Stimulated activated CD8-positive, alpha-beta memory T cell treated with anti-CD3 and anti-CD28 coated beads, Interleukin-15, amount 100 ng/mL, for 48 hours (primary cell): ENCODE results near the gene FADS1.

Source experiments
- DNase-seq, 2 donors: peaks; one replicate each; pipeline ENCODE4 v3.0.0-alpha.2; 2020; ENCODE audit warnings: low read depth in 2 of 2

FADS1 gene

GRCh38 chr11:61846362-61847020, 29.7 kb upstream of the FADS1 start:
- DNase-seq, result no peak

GRCh38 chr11:61844909-61845565, 28.2 kb upstream of the FADS1 start:
- DNase-seq, result no peak

- no peak for DNase-seq
These were observed 25.7 kb upstream of the FADS1 start for GRCh38 chr11:61842528-61842820.

DNA sequence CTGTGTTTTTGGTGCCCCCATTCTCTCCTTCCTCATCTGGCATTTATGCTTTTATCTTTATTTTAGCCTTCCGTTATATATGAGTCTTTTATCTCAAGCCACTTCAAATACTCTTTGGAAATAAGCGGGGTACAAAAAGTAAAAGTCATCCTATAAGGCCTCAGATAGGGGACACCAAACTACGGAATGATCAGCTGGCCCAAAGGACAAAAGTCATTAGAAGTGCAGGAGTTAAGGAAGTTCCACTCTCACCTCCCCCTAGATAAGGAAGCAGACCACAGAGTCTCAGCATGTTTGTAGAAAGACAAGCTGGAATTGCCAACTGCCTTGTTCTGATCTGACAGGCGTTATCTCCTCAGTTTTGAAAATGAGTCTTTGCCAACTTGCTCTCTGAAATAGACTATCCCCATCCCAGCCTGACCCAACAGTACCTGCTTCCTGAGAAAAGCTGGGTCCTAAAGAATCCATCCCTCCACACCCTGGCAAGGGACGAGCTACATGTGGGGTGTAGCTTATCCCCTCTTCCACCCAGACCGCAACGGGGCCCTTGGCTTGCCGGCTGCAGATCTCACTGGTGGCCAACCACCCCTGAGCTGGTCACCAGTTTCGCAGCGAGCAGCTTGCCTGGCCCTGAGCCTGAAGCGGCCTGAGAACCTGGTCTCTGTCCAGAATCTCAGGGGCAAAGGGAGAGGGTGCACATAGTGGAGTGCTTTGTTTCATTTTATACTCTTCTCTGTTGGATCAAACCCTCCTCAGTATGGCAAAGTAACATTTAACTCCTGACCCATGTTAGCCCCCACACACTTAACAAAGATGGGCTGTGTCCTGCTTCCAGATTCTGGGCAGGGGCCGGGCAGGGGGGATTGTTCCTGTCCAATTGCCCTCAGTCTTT, 25.1 kb upstream of the FADS1 start:
- no peak for DNase-seq

GRCh38 chr11:61840371-61840770, 23.6 kb upstream of the FADS1 start:
- no peak for DNase-seq

GRCh38 chr11:61839742-61840141, 22.9 kb upstream of the FADS1 start:
- no peak for DNase-seq

DNA sequence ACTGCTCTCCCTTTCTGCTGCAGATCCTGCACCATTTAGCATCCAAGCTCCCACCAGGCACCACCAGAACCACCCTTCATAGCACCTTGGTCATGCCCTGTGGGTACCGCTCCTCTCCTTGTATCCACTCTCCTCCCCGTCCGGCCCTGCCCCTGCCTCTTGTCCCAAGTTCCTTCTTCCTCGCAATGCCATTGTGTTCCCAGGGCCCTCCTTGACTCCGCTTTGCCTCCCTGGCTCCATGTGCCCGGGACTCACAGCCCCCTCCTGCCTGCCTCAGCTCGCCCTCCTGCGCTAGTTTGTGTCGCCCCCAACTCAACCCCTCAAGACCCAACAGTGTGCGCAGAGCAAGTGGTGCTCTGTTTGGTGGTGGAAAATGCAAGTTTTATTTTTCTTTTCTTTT, 22.1 kb upstream of the FADS1 start:
- DNase-seq, result no peak

DNA sequence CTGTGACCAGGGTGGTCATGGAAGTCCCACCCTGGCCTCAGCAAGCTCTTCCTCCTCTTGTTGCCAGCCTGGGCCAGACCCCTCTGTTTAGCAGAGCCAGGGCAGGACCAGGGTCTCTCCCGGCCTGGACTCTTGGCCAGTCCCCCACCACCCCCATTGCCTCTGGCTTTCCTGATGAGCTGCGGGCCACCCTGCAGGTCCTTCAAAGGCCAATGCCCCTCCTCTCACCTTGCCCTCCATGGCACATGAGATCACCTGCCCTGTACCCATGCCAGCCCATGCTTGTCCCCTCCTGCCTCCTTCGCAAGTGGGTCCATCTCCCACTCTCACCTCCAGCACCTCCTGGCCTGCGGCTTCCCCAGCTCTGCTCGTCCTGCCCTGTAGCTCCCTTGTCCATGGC, 21.7 kb upstream of the FADS1 start:
- no peak for DNase-seq

GRCh38 chr11:61837411-61838005, 20.7 kb upstream of the FADS1 start:
- DNase-seq, result no peak

DNA sequence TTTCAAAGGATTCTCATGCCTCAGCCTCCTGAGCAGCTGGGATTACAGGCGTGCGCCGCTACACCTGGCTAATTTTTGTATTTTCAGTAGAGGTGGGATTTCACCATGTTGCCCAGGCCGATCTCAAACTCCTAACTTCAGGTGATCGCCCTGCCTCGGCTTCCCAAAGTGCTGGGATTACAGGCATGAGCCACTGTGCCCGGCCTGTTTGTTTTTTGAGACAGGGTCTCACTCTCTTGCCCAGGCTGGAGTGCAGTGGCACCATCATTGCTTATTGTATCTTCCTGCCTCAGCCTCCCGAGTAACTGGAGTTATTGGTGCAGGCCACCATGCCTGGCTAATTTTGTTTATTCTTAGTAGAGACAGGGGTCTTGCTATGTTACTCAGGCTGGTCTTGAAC, 19.4 kb upstream of the FADS1 start:
- no peak for DNase-seq

DNA sequence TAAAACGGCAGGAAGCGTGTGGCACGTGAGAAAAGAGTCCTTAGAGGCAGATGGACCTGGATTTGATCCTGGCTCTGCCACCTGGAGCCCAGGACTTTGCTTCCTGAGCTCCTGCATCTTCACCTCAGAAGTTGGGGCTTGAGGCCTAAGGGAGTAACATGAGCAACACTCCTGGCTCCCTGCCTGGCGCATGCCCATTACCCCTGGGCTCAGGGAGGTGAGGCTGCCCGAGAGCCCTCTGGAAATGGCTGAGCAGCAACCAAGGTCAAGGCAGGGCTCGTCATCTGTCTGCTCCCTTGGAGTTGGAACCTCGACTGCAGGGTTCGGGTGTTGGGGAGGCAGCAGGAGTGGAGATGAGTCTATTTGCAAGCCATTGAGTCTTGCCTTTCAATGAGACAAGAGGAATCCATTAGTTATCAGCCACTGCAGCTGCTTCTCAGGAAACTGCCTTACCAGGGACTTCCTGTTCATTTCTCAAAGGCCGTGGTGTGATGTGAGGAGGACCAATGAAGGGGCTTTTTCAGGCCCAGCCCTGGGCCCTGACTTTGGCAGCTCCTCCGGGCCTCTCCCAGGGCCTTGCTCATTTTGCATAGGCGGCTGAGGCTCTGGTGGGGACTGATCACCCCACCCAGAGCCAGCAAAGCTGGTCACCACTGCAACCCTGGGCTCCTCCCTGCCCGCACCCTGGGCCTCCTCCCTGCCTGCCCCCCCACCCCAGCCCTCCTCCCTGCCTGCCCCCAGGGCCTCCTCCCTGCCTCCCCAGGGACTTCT, 17.7 kb upstream of the FADS1 start:
- DNase-seq, result peak in 1 of 2 donors; percentile 52

- DNase-seq, result no peak
These were observed 17.1 kb upstream of the FADS1 start for GRCh38 chr11:61833926-61834277.

- DNase-seq, result no peak
These were observed 16.7 kb upstream of the FADS1 start for GRCh38 chr11:61833471-61833870.

GRCh38 chr11:61832754-61833153, 16.0 kb upstream of the FADS1 start:
- no peak for DNase-seq

DNA sequence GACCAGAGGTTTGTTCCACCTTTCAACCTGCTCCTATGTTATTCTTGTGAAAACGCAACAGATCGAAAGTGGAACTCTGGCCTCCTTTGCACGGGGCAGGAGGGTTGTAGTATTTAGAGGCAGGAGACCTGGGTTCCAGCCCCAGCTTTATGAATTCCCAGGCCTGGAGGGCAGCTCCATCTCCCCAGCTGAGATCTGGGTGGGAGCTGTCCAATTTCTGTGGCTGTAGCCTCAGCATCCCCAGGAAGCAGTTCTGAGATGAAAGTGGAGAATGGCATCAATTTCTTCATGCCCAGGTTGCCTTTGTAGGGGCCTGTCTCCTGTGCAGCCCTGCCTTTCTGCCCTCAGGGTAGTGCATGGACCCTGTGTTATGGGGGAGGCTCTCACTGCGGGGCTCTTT, 15.4 kb upstream of the FADS1 start:
- DNase-seq, result no peak

DNA sequence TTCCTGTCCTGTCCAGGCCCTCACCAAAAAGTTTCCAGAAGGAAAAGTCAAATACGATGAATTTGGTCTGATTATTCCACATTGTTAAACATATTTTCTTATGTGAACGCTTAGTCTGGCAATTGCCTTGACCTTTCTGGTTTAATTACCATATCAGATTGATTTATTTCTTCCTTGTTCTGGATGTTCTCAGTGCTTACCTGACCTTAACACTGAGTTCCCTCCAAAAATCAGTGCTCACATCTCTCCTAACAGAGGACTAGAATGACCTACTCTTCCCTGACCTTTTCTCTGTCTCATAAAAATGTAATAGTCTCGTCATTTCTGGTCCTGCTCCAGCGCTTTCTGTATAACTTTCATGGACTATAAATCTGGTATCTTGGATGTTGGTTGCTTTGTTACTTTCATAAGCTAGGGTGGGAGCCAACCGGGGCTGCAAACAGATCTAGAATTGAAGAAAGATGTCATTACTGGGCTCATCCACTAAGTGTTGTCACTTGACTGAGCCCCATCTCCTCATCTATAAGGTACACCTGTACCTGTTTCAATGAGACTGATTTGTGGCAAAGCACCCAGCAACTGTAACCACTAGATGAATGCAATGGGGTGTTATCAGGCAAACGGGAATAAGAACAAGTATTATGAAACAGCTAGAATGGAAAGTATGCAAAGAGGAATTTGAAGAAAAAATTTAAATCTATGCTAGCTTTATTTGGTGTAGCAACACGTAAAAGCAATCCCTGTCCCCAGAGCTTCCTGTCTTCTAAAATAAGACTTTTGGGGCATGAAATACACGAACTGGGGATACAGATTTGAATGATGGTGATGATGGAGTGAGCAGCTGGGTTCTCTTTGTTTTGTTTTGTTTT, 13.7 kb upstream of the FADS1 start:
- no peak for DNase-seq

DNA sequence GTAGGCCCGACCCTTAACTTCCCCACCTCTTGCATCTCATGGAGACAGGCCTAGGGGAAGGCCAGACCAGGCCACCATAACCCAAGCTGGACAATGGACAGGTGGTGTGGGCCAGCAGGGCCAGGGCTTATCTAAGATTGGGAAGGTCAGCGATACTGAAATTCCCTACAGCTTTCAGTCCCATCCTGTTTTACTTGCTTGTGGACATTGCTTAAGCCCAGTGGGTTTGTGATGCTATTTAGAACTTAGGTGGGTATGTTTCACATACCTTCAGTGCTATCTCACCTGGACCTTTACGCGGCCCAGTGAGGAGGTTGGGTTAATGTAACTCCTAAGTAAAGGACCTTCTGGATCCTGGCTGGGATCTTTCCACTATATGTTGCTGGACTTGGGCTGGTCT, 13.0 kb upstream of the FADS1 start:
- no peak for DNase-seq

GRCh38 chr11:61828629-61829407, 12.0 kb upstream of the FADS1 start:
- DNase-seq, result peak in 1 of 2 donors; percentile 14

GRCh38 chr11:61828379-61828628, 11.5 kb upstream of the FADS1 start:
- DNase-seq, result no peak

DNA sequence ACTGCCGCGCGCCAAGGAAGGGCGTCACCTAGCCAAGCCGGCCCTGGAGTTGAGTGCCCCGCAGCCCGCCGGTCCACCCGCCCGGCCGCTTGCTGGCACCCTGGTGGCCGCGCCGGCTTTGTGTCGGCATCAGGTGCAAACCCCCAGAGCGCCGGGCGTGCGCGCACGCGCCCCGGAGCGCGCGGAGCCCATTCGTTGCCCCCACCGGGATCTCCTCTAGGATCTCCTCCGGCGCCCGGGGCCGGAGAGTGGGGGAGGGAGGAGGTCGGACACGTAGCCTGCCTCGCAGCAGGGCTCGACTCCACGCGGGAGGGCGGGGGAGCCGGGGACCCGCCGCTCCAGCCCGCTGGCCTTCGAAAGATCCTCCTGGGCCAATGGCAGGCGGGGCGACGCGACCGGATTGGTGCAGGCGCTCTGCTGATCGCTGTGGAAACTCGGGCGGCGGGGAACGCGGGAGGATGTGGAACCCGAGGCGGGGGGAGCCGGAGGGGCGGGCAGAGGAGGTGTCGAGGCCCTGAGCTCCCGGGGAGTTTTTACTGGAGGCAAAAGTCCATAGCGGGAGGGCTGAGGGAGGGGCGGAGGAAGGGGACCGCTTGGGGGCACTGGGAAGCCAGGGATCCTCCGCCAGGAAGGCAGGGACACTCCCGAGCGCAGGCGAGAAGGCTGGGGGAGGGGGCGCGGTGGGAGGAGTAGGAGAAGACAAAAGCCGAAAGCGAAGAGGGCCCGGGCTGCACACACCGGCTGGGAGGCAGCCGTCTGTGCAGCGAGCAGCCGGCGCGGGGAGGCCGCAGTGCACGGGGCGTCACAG, 11.0 kb upstream of the FADS1 start, which contains the start of gene FADS2:
FADS2 (plus strand) TSS at position 730 of the 808 bp plus-strand sequence. CDS start 91 bp downstream, outside the sequence.
- peak; percentile 76 to 78 for DNase-seq
